OCI-LY1 (cell line): ENCODE results near the gene MYOZ3.

Source experiments
- EZH2 ChIP-seq: fragments of 200-600 bp; sonication (generic), shearing (Covaris generic); IDR thresholded peaks from 2 replicates; pipeline ENCODE4 v1.8.0; 2017; ENCODE audit warnings: borderline replicate concordance, mixed run types, mild to moderate bottlenecking, antibody characterized with exemption, low read length, moderate library complexity, mixed read lengths
- TF ChIP-seq, protein P1 (sequence below): fragments of 200-600 bp; sonication (generic), shearing (Covaris generic); IDR thresholded peaks from 2 replicates; pipeline ENCODE4 v1.5.1; 2017; ENCODE audit warnings: mild to moderate bottlenecking, antibody characterized with exemption, low read length, moderate library complexity, mixed read lengths

DNA sequence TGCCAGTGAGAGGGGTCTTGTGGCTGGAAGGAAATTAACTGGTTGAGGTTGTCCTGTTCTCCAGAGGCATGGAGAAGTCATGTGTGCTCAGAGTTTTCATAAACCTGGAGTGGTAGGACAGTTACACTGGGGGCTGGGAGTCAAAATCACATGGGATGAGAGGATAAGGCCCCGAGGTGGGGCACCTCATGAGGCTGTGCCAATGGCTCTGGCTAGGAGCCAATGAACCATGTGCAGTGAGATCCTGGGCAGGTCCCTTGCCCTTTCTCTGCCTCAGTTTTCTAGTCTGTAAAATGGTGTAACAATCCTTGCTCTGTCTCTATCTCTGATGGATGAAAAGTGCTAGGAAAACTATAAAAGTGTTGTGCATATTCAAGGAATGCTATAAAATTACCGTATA, 27.6 kb upstream of the MYOZ3 start:
- TF ChIP-seq, protein P1, sequence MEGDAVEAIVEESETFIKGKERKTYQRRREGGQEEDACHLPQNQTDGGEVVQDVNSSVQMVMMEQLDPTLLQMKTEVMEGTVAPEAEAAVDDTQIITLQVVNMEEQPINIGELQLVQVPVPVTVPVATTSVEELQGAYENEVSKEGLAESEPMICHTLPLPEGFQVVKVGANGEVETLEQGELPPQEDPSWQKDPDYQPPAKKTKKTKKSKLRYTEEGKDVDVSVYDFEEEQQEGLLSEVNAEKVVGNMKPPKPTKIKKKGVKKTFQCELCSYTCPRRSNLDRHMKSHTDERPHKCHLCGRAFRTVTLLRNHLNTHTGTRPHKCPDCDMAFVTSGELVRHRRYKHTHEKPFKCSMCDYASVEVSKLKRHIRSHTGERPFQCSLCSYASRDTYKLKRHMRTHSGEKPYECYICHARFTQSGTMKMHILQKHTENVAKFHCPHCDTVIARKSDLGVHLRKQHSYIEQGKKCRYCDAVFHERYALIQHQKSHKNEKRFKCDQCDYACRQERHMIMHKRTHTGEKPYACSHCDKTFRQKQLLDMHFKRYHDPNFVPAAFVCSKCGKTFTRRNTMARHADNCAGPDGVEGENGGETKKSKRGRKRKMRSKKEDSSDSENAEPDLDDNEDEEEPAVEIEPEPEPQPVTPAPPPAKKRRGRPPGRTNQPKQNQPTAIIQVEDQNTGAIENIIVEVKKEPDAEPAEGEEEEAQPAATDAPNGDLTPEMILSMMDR, result no peak
- no peak for TF ChIP-seq EZH2
